Measurements from ENCODE around the gene PDXK.

PDXK gene

GRCh38 chr21:43723648-43724047 is 4.7 kb downstream of the PDXK start:
- DNase-seq (ENCODE audit: low read depth, low spot score), result no peak

- DNase-seq (ENCODE audit: low read depth, low spot score), result no peak
These were observed 8.0 kb downstream of the PDXK start for GRCh38 chr21:43726686-43727518.

GRCh38 chr21:43727519-43728153 is 8.7 kb downstream of the PDXK start:
- no peak for DNase-seq (ENCODE audit: low read depth, low spot score)

GRCh38 chr21:43728154-43728466 is 9.2 kb downstream of the PDXK start:
- no peak for DNase-seq (ENCODE audit: low read depth, low spot score)

- DNase-seq (ENCODE audit: low read depth, low spot score), result peak; percentile 40
These were observed 9.8 kb downstream of the PDXK start for GRCh38 chr21:43728467-43729390.

GRCh38 chr21:43731476-43731875 is 12.5 kb downstream of the PDXK start:
- DNase-seq (ENCODE audit: low read depth, low spot score), result no peak

- DNase-seq (ENCODE audit: low read depth, low spot score), result no peak
These were observed 13.2 kb downstream of the PDXK start for GRCh38 chr21:43731891-43732711.

- no peak for DNase-seq (ENCODE audit: low read depth, low spot score)
These were observed 14.1 kb downstream of the PDXK start for GRCh38 chr21:43733060-43733459.

GRCh38 chr21:43733529-43734071 is 14.7 kb downstream of the PDXK start:
- DNase-seq (ENCODE audit: low read depth, low spot score), result no peak

- no peak for DNase-seq (ENCODE audit: low read depth, low spot score)
These were observed 15.4 kb downstream of the PDXK start for GRCh38 chr21:43734131-43734927.

GRCh38 chr21:43734928-43735229 is 15.9 kb downstream of the PDXK start:
- no peak for DNase-seq (ENCODE audit: low read depth, low spot score)

GRCh38 chr21:43735236-43736091 is 16.5 kb downstream of the PDXK start:
- DNase-seq (ENCODE audit: low read depth, low spot score), result no peak

- DNase-seq (ENCODE audit: low read depth, low spot score), result no peak
These were observed 17.4 kb downstream of the PDXK start for GRCh38 chr21:43736224-43736883.

- DNase-seq (ENCODE audit: low read depth, low spot score), result no peak
These were observed 18.4 kb downstream of the PDXK start for GRCh38 chr21:43737158-43737950.

- no peak for DNase-seq (ENCODE audit: low read depth, low spot score)
These were observed 20.9 kb downstream of the PDXK start for GRCh38 chr21:43739621-43740435.

- DNase-seq (ENCODE audit: low read depth, low spot score), result no peak
These were observed 21.7 kb downstream of the PDXK start for GRCh38 chr21:43740497-43741156.

Measured in activated naive CD8-positive, alpha-beta T cell treated with anti-CD3 and anti-CD28 coated beads, Interleukin-2, amount 50 U/mL, for 16 hours (primary cell).